DMS53 (cell line): ENCODE data around the gene DYNLL2.
"Not testable (repeated sequence)": the region's sequence is repeated elsewhere in the genome, so short reads cannot be mapped to it uniquely, and the experiment has no call there.

Source experiments
- DNase-seq: peaks from one replicate; lab custom pipeline; 2025; lab: John Stamatoyannopoulos, UW

DYNLL2 gene

GRCh38 chr17:58073266-58073665 is 10.0 kb upstream of the DYNLL2 start:
- DNase-seq, result not testable (repeated sequence)

GRCh38 chr17:58074406-58074805 is 8.8 kb upstream of the DYNLL2 start:
- DNase-seq, result not testable (repeated sequence)

GRCh38 chr17:58079300-58080033 is 3.8 kb upstream of the DYNLL2 start:
- DNase-seq, result no peak

GRCh38 chr17:58081646-58082340 is 1.4 kb upstream of the DYNLL2 start:
- no peak for DNase-seq

- DNase-seq, result no peak
Observed at GRCh38 chr17:58082341-58082869, 814 bp upstream of the DYNLL2 start.

- peak; percentile 76 for DNase-seq
Observed at GRCh38 chr17:58083491-58084316, 485 bp downstream of the DYNLL2 start.

GRCh38 chr17:58084317-58084981 is 1.2 kb downstream of the DYNLL2 start:
- DNase-seq, result peak; percentile 57

- DNase-seq, result no peak
Observed at GRCh38 chr17:58085039-58085715, 2.0 kb downstream of the DYNLL2 start.

- DNase-seq, result no peak
Observed at GRCh38 chr17:58086953-58087352, 3.7 kb downstream of the DYNLL2 start.

GRCh38 chr17:58088624-58089023 is 5.4 kb downstream of the DYNLL2 start:
- DNase-seq, result no peak

GRCh38 chr17:58089111-58089510 is 5.9 kb downstream of the DYNLL2 start:
- no peak for DNase-seq

GRCh38 chr17:58091024-58091567 is 7.9 kb downstream of the DYNLL2 start:
- DNase-seq, result no peak

GRCh38 chr17:58092101-58092796 is 9.0 kb downstream of the DYNLL2 start:
- no peak for DNase-seq

GRCh38 chr17:58092797-58093385 is 9.7 kb downstream of the DYNLL2 start:
- DNase-seq, result peak; percentile 28

GRCh38 chr17:58094118-58094517 is 10.9 kb downstream of the DYNLL2 start:
- no peak for DNase-seq

- DNase-seq, result no peak
Observed at GRCh38 chr17:58096892-58097291, 13.7 kb downstream of the DYNLL2 start.

GRCh38 chr17:58097384-58098088 is 14.3 kb downstream of the DYNLL2 start:
- DNase-seq, result peak; percentile 5

GRCh38 chr17:58100506-58100905 is 17.3 kb downstream of the DYNLL2 start:
- DNase-seq, result no peak

- DNase-seq, result not testable (repeated sequence)
Observed at GRCh38 chr17:58101898-58102297, 18.7 kb downstream of the DYNLL2 start.
